Kidney epithelial cell (primary cell): ENCODE results near the gene ENTPD6. TPM values are rescaled to one million over a fixed set of nuclear protein-coding genes. Genes with fewer than 3 reads are reported as not detected.

Source experiments
- DNase-seq: peaks from one replicate; pipeline ENCODE4 v3.0.0-alpha.2; 2010; ENCODE audit warnings: low read depth
- H3K27me3 ChIP-seq: 2 replicates; pipeline ENCODE4 v1.6.0; 2011; ENCODE audit warnings: low read length; ENCODE audit not compliant: control insufficient read depth, insufficient read depth
- H3K36me3 ChIP-seq: 2 replicates; pipeline ENCODE4 v1.5.1; 2011; ENCODE audit warnings: low read length; ENCODE audit not compliant: control insufficient read depth, insufficient read depth
- H3K4me3 ChIP-seq: 2 replicates; pipeline ENCODE4 v1.5.1; 2011; ENCODE audit warnings: low read depth, mild to moderate bottlenecking, control low read depth, low read length
- total RNA-seq: library from RNA; depleted of rRNA; stranded (reverse); fragments of >200 nt; gene quantifications from 2 replicates; pipeline ENCODE4 v1.2.3, GENCODE V29; 2015
- TF ChIP-seq, protein P1 (sequence below): IDR thresholded peaks from 2 replicates; pipeline ENCODE4 v1.5.1; 2011; ENCODE audit warnings: mild to moderate bottlenecking, moderate library complexity, low read length, control low read depth, inconsistent platforms; ENCODE audit not compliant: insufficient read depth, poor library complexity, severe bottlenecking

ENTPD6 gene
- total RNA-seq, 1 donor from 2014 or later = 80.1 TPM

DNA sequence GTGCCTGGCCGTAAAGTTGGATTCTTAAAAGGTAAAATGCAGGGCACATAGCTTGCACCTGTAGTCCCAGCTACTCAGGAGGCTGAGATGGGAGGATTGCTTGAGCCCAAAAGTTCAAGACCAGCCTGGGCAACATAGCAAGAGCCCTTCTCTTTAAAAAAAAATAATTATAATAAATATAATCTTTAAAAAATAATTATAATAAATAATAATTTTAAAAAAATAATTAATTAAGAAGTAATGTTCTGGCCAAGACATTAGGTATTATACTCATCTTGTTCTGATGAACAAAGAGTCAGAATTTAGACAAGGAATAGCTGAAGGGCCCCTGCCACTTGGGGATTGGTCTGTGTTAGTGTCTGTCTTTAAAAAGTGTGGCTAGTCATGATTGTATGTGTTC, 13.9 kb downstream of the ENTPD6 start:
- TF ChIP-seq, protein P1, sequence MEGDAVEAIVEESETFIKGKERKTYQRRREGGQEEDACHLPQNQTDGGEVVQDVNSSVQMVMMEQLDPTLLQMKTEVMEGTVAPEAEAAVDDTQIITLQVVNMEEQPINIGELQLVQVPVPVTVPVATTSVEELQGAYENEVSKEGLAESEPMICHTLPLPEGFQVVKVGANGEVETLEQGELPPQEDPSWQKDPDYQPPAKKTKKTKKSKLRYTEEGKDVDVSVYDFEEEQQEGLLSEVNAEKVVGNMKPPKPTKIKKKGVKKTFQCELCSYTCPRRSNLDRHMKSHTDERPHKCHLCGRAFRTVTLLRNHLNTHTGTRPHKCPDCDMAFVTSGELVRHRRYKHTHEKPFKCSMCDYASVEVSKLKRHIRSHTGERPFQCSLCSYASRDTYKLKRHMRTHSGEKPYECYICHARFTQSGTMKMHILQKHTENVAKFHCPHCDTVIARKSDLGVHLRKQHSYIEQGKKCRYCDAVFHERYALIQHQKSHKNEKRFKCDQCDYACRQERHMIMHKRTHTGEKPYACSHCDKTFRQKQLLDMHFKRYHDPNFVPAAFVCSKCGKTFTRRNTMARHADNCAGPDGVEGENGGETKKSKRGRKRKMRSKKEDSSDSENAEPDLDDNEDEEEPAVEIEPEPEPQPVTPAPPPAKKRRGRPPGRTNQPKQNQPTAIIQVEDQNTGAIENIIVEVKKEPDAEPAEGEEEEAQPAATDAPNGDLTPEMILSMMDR = no peak
- H3K27me3 ChIP-seq = no peaks in the 10 kb centered on the region
- peaks cover 1% of the 10 kb centered on the region for H3K36me3 ChIP-seq
- H3K4me3 ChIP-seq = no peak overlapping the region
- no peak for DNase-seq

DNA sequence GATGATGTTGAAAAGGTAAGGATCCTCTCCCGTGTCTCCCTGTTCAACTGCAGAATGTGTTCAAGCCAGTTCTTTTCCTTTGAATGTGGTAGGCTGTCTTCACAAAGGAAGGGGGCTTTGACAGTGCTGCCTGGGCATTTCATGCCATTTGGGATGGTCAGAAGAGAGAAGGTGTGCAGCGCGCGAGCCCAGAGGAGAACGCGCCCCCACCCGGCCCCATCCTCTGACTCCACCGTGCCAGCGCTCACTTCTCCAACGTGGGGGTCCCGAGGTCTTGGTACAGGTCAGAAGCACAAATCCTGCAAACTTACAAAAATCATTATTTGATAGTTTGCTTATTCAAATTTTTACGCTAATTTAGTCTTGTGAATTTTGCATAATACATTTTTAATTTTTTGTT, 14.4 kb downstream of the ENTPD6 start:
- no peaks in the 10 kb centered on the region for H3K27me3 ChIP-seq
- H3K36me3 ChIP-seq = peaks cover 1% of the 10 kb centered on the region
- H3K4me3 ChIP-seq = no peak overlapping the region
- DNase-seq = no peak
- TF ChIP-seq, protein P1 = no peak

DNA sequence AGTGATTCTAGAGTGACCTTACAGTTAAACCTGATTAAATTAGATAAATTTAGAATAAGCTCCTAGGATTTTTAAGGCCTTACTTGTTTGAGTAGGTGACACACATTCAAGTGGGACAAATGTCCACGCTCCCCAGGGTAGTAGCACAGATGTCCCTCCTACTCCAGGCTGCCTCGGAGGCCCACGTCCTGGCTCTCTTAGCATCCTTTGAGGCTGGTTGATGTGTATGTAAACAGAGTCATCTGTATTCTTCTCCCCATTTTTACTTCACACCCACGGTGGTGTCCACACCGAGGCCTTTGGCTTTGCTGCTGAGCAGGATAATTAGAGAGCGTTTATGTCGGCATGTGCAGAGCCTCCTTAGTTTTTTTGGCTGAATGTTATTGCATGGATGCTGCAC, 15.8 kb downstream of the ENTPD6 start:
- TF ChIP-seq, protein P1 = no peak
- peaks cover 1% of the 10 kb centered on the region for H3K36me3 ChIP-seq
- DNase-seq = no peak
- H3K27me3 ChIP-seq = no peaks in the 10 kb centered on the region
- no peak overlapping the region for H3K4me3 ChIP-seq

DNA sequence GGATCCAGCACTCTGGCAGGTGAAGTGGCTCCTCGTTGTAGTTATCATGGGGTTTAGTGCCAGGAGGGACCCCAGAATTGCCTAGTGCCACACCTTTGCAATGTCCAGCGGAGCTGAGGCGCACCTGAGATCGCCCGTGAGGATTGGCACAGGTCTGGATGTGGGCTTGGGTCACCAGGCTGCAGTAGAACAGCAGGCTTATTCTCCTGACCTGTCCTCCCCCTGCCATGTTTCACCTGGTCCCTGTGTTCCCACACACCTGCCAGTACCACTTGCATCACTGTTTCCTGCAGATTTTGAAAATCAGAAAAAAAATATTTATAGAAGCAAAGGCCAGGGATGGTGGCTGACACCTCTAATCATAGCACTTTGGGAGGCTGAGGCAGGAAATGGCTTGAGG, 16.7 kb downstream of the ENTPD6 start:
- peaks cover 1% of the 10 kb centered on the region for H3K36me3 ChIP-seq
- TF ChIP-seq, protein P1 = no peak

DNA sequence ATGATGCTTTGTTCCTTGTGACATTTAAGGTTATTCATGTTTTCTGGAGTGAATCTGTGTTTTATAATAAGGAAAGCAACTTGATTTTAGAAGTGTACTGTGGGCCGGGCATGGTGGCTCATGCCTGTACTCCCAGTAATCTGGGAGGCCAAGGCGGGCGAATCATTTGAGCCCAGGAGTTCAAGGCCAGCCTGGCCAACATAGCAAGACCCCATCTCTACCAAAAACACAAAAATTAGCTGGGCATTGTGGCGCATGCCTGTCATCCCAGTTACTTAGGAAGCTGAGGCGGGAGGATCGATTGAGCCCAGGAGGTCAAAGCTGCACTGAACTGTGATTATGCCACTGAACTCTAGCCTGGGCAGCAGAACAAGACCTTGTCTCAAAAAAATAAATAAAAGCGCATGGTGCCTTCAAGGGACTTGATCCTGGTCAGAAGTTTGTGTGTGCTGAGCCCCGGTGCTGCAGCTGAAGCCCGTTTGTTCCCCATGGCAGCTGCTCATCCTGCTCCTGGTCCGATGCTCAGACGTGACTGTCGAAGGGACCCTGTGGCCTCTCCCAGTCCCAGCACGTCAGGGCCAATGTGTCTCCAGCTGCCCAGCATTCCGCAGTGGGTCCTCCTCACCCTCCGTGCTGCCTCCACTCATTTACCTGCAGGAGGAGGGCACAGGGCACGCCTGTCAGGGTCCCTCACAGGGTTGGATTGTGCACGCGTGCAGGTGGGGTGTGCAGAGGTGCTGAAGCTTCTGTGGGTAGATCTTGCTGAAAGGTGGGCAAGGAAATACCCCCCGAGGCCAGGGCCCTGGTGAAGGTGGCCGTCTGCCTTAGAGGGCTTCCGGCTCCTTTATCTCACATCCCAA, 18.3 kb downstream of the ENTPD6 start:
- TF ChIP-seq, protein P1 = no peak
- Histone ChIP-seq H3K36me3 (peaks cover 1% of the 10 kb centered on the region), H3K4me3 (no peak overlapping the region), H3K27me3 (no peaks in the 10 kb centered on the region)
- no peak for DNase-seq

More for the DNA sequence above, 16.7 kb downstream of the ENTPD6 start:
- Histone ChIP-seq H3K4me3 (no peak overlapping the region), H3K27me3 (no peaks in the 10 kb centered on the region)
- DNase-seq = no peak

DNA sequence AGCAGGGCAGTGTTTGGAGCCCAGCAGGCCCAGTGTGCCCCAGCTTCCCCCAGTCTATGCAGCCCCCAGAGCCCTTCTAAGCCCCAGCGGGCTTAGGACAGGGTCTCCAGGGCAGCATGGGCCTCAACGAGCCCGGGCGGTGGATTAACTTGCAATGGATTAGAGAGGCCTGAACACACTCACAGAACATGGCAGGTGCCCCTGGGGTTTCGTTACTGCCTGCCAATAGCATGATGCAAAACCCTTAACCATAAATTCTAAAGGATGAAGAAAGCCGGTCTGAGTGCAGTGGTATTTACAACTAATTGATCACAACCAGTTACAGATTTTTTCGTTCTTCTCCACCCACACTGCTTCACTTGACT, 18.9 kb downstream of the ENTPD6 start:
- TF ChIP-seq, protein P1 = no peak
- Histone ChIP-seq H3K4me3 (no peak overlapping the region), H3K36me3 (peaks cover 1% of the 10 kb centered on the region), H3K27me3 (no peaks in the 10 kb centered on the region)
- no peak for DNase-seq
